RWPE2 (cell line): ENCODE results near the gene GLT1D1.

Experiments used
- ATAC-seq: fragments of 200-7000 bp; cut with Tn5 transposase; 3 replicates; pipeline ENCODE4 v1.9.1; 2021; ENCODE audit warnings: low read depth
- DNase-seq: peaks from one replicate; pipeline ENCODE4 v3.0.0-alpha.2; 2020; ENCODE audit warnings: low spot score
- H3K27ac ChIP-seq: fragments of 450-650 bp; 2 replicates; pipeline ENCODE4 v1.5.1; 2017; ENCODE audit warnings: mild to moderate bottlenecking; ENCODE audit not compliant: poor library complexity, severe bottlenecking
- H3K27me3 ChIP-seq: fragments of 250-450 bp; sonication (Bioruptor Pico); 2 replicates; pipeline ENCODE4 v1.5.1; 2021; ENCODE audit warnings: mild to moderate bottlenecking, moderate library complexity; ENCODE audit not compliant: insufficient read depth, poor library complexity, severe bottlenecking
- H3K36me3 ChIP-seq: fragments of 250-450 bp; sonication (Bioruptor Pico); 2 replicates; pipeline ENCODE4 v1.5.1; 2020; ENCODE audit warnings: low read depth, mild to moderate bottlenecking, moderate library complexity
- H3K4me1 ChIP-seq: fragments of 250-450 bp; sonication (Bioruptor Pico); 2 replicates; pipeline ENCODE4 v1.5.1; 2021; ENCODE audit warnings: mild to moderate bottlenecking, moderate library complexity; ENCODE audit not compliant: insufficient read depth, poor library complexity, severe bottlenecking
- H3K4me3 ChIP-seq: fragments of 250-450 bp; sonication (Bioruptor Pico); 2 replicates; pipeline ENCODE4 v1.5.1; 2021; ENCODE audit warnings: mild to moderate bottlenecking, moderate library complexity; ENCODE audit not compliant: severe bottlenecking
- H3K9me3 ChIP-seq: fragments of 250-450 bp; sonication (Bioruptor Pico); 2 replicates; pipeline ENCODE4 v1.5.1; 2021; ENCODE audit warnings: mild to moderate bottlenecking, moderate library complexity; ENCODE audit not compliant: severe bottlenecking
- TF ChIP-seq, protein P1 (sequence below): fragments of 450-650 bp; IDR thresholded peaks from one replicate; pipeline ENCODE4 v1.5.1; 2017; ENCODE audit warnings: mild to moderate bottlenecking, moderate library complexity; ENCODE audit not compliant: poor library complexity, severe bottlenecking

Gene GLT1D1

DNA sequence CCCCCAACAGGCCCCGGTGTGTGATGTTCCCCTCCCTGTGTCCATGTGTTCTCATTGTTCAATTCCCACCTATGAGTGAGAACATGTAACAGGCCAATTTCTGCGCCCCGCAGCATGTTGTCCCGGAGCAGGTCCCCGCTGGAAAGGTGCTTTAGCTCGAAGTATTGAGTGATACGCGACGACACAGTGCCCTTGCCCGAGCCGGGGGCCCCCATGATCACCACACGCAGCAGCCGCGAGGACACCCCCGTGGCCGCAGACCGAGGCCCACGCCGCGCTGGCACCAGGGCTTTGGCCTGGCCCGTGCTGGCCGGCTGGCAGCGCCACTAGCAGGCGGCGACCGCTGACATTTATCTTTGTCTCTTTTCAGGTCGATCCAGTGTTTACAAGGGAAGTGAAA is 91.7 kb downstream of the GLT1D1 start:
- ATAC-seq: no peak
- TF ChIP-seq, protein P1, sequence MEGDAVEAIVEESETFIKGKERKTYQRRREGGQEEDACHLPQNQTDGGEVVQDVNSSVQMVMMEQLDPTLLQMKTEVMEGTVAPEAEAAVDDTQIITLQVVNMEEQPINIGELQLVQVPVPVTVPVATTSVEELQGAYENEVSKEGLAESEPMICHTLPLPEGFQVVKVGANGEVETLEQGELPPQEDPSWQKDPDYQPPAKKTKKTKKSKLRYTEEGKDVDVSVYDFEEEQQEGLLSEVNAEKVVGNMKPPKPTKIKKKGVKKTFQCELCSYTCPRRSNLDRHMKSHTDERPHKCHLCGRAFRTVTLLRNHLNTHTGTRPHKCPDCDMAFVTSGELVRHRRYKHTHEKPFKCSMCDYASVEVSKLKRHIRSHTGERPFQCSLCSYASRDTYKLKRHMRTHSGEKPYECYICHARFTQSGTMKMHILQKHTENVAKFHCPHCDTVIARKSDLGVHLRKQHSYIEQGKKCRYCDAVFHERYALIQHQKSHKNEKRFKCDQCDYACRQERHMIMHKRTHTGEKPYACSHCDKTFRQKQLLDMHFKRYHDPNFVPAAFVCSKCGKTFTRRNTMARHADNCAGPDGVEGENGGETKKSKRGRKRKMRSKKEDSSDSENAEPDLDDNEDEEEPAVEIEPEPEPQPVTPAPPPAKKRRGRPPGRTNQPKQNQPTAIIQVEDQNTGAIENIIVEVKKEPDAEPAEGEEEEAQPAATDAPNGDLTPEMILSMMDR: no peak
- Histone ChIP-seq H3K4me3 (no peak overlapping the region), H3K9me3 (no peaks in the 10 kb centered on the region), H3K27me3 (no peaks in the 10 kb centered on the region), H3K27ac (no peak overlapping the region), H3K4me1 (no peaks in the 10 kb centered on the region), H3K36me3 (no peaks in the 10 kb centered on the region)
- no peak for DNase-seq

- H3K36me3 ChIP-seq: no peaks in the 10 kb centered on the region
- H3K27me3 ChIP-seq: no peaks in the 10 kb centered on the region
- H3K27ac ChIP-seq: no peak overlapping the region
- H3K9me3 ChIP-seq: no peaks in the 10 kb centered on the region
- TF ChIP-seq, protein P1: no peak
- H3K4me3 ChIP-seq: no peak overlapping the region
- ATAC-seq: no peak
- no peak for DNase-seq
- H3K4me1 ChIP-seq: no peaks in the 10 kb centered on the region
These were observed 93.9 kb downstream of the GLT1D1 start for GRCh38 chr12:128947209-128947608.

GRCh38 chr12:128949086-128949485 is 95.8 kb downstream of the GLT1D1 start:
- DNase-seq (no peak), ATAC-seq (no peak)
- Histone ChIP-seq H3K27me3 (no peaks in the 10 kb centered on the region), H3K4me3 (no peak overlapping the region), H3K4me1 (no peaks in the 10 kb centered on the region), H3K27ac (no peak overlapping the region), H3K9me3 (no peaks in the 10 kb centered on the region), H3K36me3 (no peaks in the 10 kb centered on the region)
- TF ChIP-seq, protein P1: no peak

DNA sequence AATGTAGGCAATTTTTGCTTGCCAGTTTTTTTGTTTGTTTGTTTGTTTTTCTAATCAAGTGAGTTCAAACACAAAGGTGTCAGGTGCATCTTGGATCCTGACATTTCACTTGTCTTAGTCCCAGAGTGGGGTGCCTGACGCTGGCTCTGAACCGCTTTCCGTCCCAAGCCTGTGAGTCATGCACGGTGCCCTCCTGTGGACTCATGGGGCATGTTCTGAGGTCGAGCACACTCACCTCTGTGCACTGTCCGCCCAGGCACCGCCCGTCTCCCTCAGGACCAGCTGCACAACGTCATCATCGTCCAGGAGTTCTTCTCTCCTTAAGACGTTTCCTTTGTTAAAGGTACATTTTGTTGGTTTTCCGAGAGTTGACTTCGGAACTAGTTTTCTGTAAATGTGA is 98.2 kb downstream of the GLT1D1 start:
- TF ChIP-seq, protein P1: no peak
- Histone ChIP-seq H3K27me3 (no peaks in the 10 kb centered on the region), H3K9me3 (no peaks in the 10 kb centered on the region), H3K4me1 (no peaks in the 10 kb centered on the region), H3K27ac (no peak overlapping the region), H3K36me3 (no peaks in the 10 kb centered on the region), H3K4me3 (no peak overlapping the region)
- DNase-seq (no peak), ATAC-seq (no peak)

DNA sequence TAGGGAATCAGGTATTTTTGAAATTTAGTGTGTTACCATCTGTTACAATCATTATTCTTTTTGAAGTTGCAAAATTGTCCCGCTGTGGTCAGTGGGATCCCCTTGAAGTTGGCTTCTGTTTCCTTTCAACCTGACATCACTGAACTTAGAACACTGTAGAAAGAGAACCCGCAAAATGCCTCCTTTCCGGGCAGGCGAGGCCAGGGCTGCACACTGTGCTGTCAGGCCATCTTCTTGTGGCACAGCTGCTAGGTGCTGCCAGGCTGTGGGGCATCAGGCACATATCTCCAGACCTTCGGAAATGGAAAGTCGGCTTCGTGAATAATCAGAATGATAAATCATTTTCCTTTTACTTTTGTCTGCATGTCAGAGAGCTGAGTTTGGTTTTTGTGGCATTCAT is 103.5 kb downstream of the GLT1D1 start:
- Histone ChIP-seq H3K27me3 (no peaks in the 10 kb centered on the region), H3K4me3 (no peak overlapping the region), H3K9me3 (no peaks in the 10 kb centered on the region), H3K4me1 (no peaks in the 10 kb centered on the region), H3K27ac (no peak overlapping the region), H3K36me3 (no peaks in the 10 kb centered on the region)
- DNase-seq (no peak), ATAC-seq (no peak)
- TF ChIP-seq, protein P1: no peak
